K562 (cell line): ENCODE results near the gene DRAXIN. TPM values are rescaled to one million over a fixed set of nuclear protein-coding genes. Genes with fewer than 3 reads are reported as not detected.

ENCODE experiments used
- EGR1 ChIP-seq: fragments of 450-650 bp; conservative IDR thresholded peaks from 2 replicates; pipeline ENCODE4 v1.6.1; 2017; ENCODE audit warnings: mild to moderate bottlenecking
- ID3 ChIP-seq, 2 experiments: fragments of 250-450 bp in 1 of 2; fragments of 450-650 bp in 1 of 2; sonication (Bioruptor Pico) in 1 of 2; IDR thresholded peaks; 2 replicates each; pipeline versions ENCODE4 v1.6.1 to v1.8.0; 2016 to 2021; ENCODE audit warnings: mild to moderate bottlenecking in 2 of 2, moderate library complexity in 2 of 2, missing compliant biosample characterization in 1 of 2, missing genetic modification characterization in 1 of 2
- MGA ChIP-seq: fragments of 450-650 bp; IDR thresholded peaks from 2 replicates; pipeline ENCODE4 v1.6.1; 2016; ENCODE audit warnings: mild to moderate bottlenecking, moderate library complexity
- NEUROD1 ChIP-seq: fragments of 150-350 bp; IDR thresholded peaks from 2 replicates; pipeline ENCODE4 v1.6.1; 2014; ENCODE audit warnings: borderline replicate concordance, low read length, low read depth; ENCODE audit not compliant: partially characterized antibody
- PHTF2 ChIP-seq: fragments of 250-450 bp; sonication (Bioruptor Pico); IDR thresholded peaks from 2 replicates; pipeline ENCODE4 v1.5.0; 2021; ENCODE audit warnings: mild to moderate bottlenecking
- POLR2AphosphoS5 ChIP-seq: IDR thresholded peaks from 2 replicates; pipeline ENCODE4 v1.6.1; 2011; ENCODE audit warnings: mild to moderate bottlenecking, low read depth, low read length, moderate library complexity; ENCODE audit not compliant: control insufficient read depth, insufficient read depth
- SUPT5H ChIP-seq: fragments of 450-650 bp; IDR thresholded peaks from 2 replicates; pipeline ENCODE4 v1.6.1; 2016
- UBTF ChIP-seq, 2 experiments: IDR thresholded peaks; 2 replicates each; pipeline ENCODE4 v1.6.1; 2012; ENCODE audit warnings: improper control_type of control experiment in 2 of 2, low read depth in 2 of 2, low read length in 2 of 2, borderline replicate concordance in 1 of 2
- ZNF589 ChIP-seq: fragments of 200-800 bp; sonication (Bioruptor generic); IDR thresholded peaks from 2 replicates; pipeline ENCODE4 v1.6.1; 2016; ENCODE audit warnings: low read depth, missing genetic modification characterization, missing compliant biosample characterization
- ZSCAN29 ChIP-seq: fragments of 450-650 bp; IDR thresholded peaks from 2 replicates; pipeline ENCODE4 v1.6.1; 2017
- polyA plus RNA-seq, 8 experiments: library from polyadenylated mRNA; depleted of rRNA in 4 of 8; stranded (reverse) in 5 of 8; unstranded in 3 of 8; fragments of >200 nt; fragmentation: Nextera tagmentation in 2 of 8; fragmentation: Illumina TruSeq in 1 of 8; extraction: Ambion mirVana in 2 of 8; extraction: Trizol in 1 of 8; gene quantifications; 2 replicates each; pipeline versions ENCODE4 v1.2.1 to v1.2.3, GENCODE V29; 2011 to 2014; ENCODE audit warnings: inconsistent platforms in 1 of 8, missing spikeins in 1 of 8
- total RNA-seq, 7 experiments: library from RNA; depleted of rRNA in 6 of 7; stranded (reverse); fragments of >200 nt in 6 of 7; fragmentation: Illumina TruSeq in 2 of 7; extraction: Trizol in 2 of 7; gene quantifications; 2 replicates each; pipeline versions ENCODE4 v1.2.1 to v1.2.3, GENCODE V29; 2011 to 2021; ENCODE audit warnings: low replicate concordance in 1 of 7

DRAXIN gene
- total and polyA plus RNA-seq, 9 of the 15 experiments (the other 6 are each of a cell fraction or from before 2014, with no cell fraction given), result 0.01 to 0.04 (median 0.01) TPM; not detected in 6

- TF ChIP-seq MGA, result peak; percentile 60
- TF ChIP-seq ZNF589 (CRISPR knock-in tag), result 0 out of 2 replicates have a peak, but pooled peaks have one; percentile 29
- TF ChIP-seq PHTF2 (CRISPR knock-in tag), result no peak
- 0 out of 4 replicates have a peak, but pooled peaks of 1 of the 2 experiments have one; percentile 35 for TF ChIP-seq UBTF (IDR thresholded peaks at IDR 0.05; ENCODE audit: borderline replicate concordance in 1 of 2, low read depth in 2 of 2, low read length in 2 of 2)
- no peak for TF ChIP-seq ZSCAN29
- TF ChIP-seq SUPT5H, result no peak
- no peak for TF ChIP-seq POLR2AphosphoS5
- TF ChIP-seq NEUROD1, result no peak
- TF ChIP-seq ID3 (CRISPR knock-in tag; IDR thresholded peaks at IDR 0.05), result no peak
- no peak for TF ChIP-seq ID3 (tag; IDR thresholded peaks at IDR 0.05)
- peak; percentile 35; the same call in 1 of the 2 replicates for TF ChIP-seq EGR1
These were observed 38.3 kb downstream of the DRAXIN start (continued) for GRCh38 chr1:11729498-11730428.
